ENCODE data around the gene FKBP2. TPM values are rescaled to one million over a fixed set of nuclear protein-coding genes. Genes with fewer than 3 reads are reported as not detected.
"Not testable (repeated sequence)": the region's sequence is repeated elsewhere in the genome, so short reads cannot be mapped to it uniquely, and the experiment has no call there.

The FKBP2 gene
- polyA plus RNA-seq, 1 donor from 2014 or later, result 101 TPM

- H3K36me3 Mint-ChIP-seq, H3K27me3 Mint-ChIP-seq, H3K9me3 Mint-ChIP-seq: not testable (repeated sequence)
- Mint-ChIP-seq H3K4me3 (peak overlapping the region; percentile 83 to 96 (median 92)), H3K27ac (peak overlapping the region in 1 of 3 donors; percentile 89), H3K4me1 (peaks cover 0 to 13% (median 11%) of the 10 kb centered on the region in 3 donors)
Observed at GRCh38 chr11:64246621-64246870, 5.7 kb downstream of the FKBP2 start.

GRCh38 chr11:64246871-64247728, 6.2 kb downstream of the FKBP2 start, which contains the start of gene PPP1R14B:
PPP1R14B (minus strand) TSS chr11:64246943; CDS start chr11:64246673, 270 bp downstream.
- Mint-ChIP-seq H3K27me3 (no peaks in the 10 kb centered on the region), H3K4me3 (peak within 1 kb of the TSS; percentile 83 to 97 (median 94)), H3K4me1 (peaks cover 0 to 17% (median 15%) of the 10 kb centered on the region in 3 donors), H3K36me3 (no peaks in the 10 kb centered on the region), H3K27ac (peak within 1 kb of the TSS; percentile 77 to 96 (median 86)), H3K9me3 (no peaks in the 10 kb centered on the region)

GRCh38 chr11:64247729-64248531, 7.0 kb downstream of the FKBP2 start:
- H3K27ac Mint-ChIP-seq, result peak overlapping the region; percentile 76 to 86 (median 77)
- no peaks in the 10 kb centered on the region for H3K27me3 Mint-ChIP-seq
- H3K9me3 Mint-ChIP-seq, result no peaks in the 10 kb centered on the region
- peak overlapping the region; percentile 67 to 91 (median 82) for H3K4me3 Mint-ChIP-seq
- H3K4me1 Mint-ChIP-seq, result peaks cover 0 to 17% (median 11%) of the 10 kb centered on the region in 3 donors
- H3K36me3 Mint-ChIP-seq, result no peaks in the 10 kb centered on the region

- peaks cover 0 to 11% (median 11%) of the 10 kb centered on the region in 3 donors for H3K4me1 Mint-ChIP-seq
- no peaks in the 10 kb centered on the region for H3K36me3 Mint-ChIP-seq
- peak overlapping the region in 3 of 4 donors; percentile 67 to 91 (median 77) for H3K4me3 Mint-ChIP-seq
- no peaks in the 10 kb centered on the region for H3K27me3 Mint-ChIP-seq
- no peaks in the 10 kb centered on the region for H3K9me3 Mint-ChIP-seq
- H3K27ac Mint-ChIP-seq, result peak overlapping the region in 2 of 3 donors; percentile 13 to 76
Observed at GRCh38 chr11:64248578-64248977, 7.7 kb downstream of the FKBP2 start.

GRCh38 chr11:64249038-64249437, 8.1 kb downstream of the FKBP2 start:
- Mint-ChIP-seq H3K4me1 (peaks cover 0 to 11% (median 10%) of the 10 kb centered on the region in 3 donors), H3K9me3 (no peaks in the 10 kb centered on the region), H3K4me3 (peak overlapping the region in 1 of 4 donors; percentile 91), H3K27ac (peak overlapping the region in 1 of 3 donors; percentile 59), H3K36me3 (no peaks in the 10 kb centered on the region), H3K27me3 (no peaks in the 10 kb centered on the region)

GRCh38 chr11:64249563-64250414, 8.9 kb downstream of the FKBP2 start:
- no peaks in the 10 kb centered on the region for H3K36me3 Mint-ChIP-seq
- H3K4me3 Mint-ChIP-seq, result peak overlapping the region; percentile 26 to 91 (median 70)
- no peaks in the 10 kb centered on the region for H3K27me3 Mint-ChIP-seq
- H3K27ac Mint-ChIP-seq, result peak overlapping the region in 2 of 3 donors; percentile 59 to 73
- H3K4me1 Mint-ChIP-seq, result peaks cover 0 to 11% (median 10%) of the 10 kb centered on the region in 3 donors
- no peaks in the 10 kb centered on the region for H3K9me3 Mint-ChIP-seq

GRCh38 chr11:64250415-64251015, 9.6 kb downstream of the FKBP2 start:
- H3K9me3 Mint-ChIP-seq, result no peaks in the 10 kb centered on the region
- H3K27me3 Mint-ChIP-seq, result no peaks in the 10 kb centered on the region
- no peaks in the 10 kb centered on the region for H3K36me3 Mint-ChIP-seq
- H3K4me3 Mint-ChIP-seq, result peak overlapping the region in 3 of 4 donors; percentile 91 to 92 (median 91)
- H3K27ac Mint-ChIP-seq, result peak overlapping the region in 2 of 3 donors; percentile 59 to 73
- H3K4me1 Mint-ChIP-seq, result peaks cover 0 to 11% (median 10%) of the 10 kb centered on the region in 3 donors

- no peaks in the 10 kb centered on the region for H3K27me3 Mint-ChIP-seq
- no peaks in the 10 kb centered on the region for H3K36me3 Mint-ChIP-seq
- no peaks in the 10 kb centered on the region for H3K9me3 Mint-ChIP-seq
- peak within 1 kb of the TSS; percentile 50 to 86 (median 59) for H3K27ac Mint-ChIP-seq
- H3K4me1 Mint-ChIP-seq, result peaks cover 0 to 8% (median 8%) of the 10 kb centered on the region in 3 donors
- peak within 1 kb of the TSS; percentile 81 to 94 (median 88) for H3K4me3 Mint-ChIP-seq
Observed at GRCh38 chr11:64251016-64251752, 10.3 kb downstream of the FKBP2 start, which contains the start of gene PLCB3. PLCB3 (plus strand) TSS chr11:64251530; CDS start chr11:64251650, 120 bp downstream.

- Mint-ChIP-seq H3K9me3 (no peaks in the 10 kb centered on the region), H3K4me3 (peak overlapping the region; percentile 70 to 94 (median 86)), H3K4me1 (peaks cover 0 to 8% (median 8%) of the 10 kb centered on the region in 3 donors), H3K36me3 (no peaks in the 10 kb centered on the region), H3K27ac (peak overlapping the region in 1 of 3 donors; percentile 34), H3K27me3 (no peaks in the 10 kb centered on the region)
Observed at GRCh38 chr11:64251753-64252002, 10.8 kb downstream of the FKBP2 start.

- Mint-ChIP-seq H3K27me3 (no peaks in the 10 kb centered on the region), H3K9me3 (no peaks in the 10 kb centered on the region), H3K4me1 (peaks cover 0 to 8% (median 8%) of the 10 kb centered on the region in 3 donors), H3K36me3 (no peaks in the 10 kb centered on the region), H3K4me3 (peak overlapping the region; percentile 70 to 94 (median 86)), H3K27ac (peak overlapping the region in 1 of 3 donors; percentile 34)
Observed at GRCh38 chr11:64252003-64252872, 11.3 kb downstream of the FKBP2 start.

GRCh38 chr11:64253043-64253442, 12.1 kb downstream of the FKBP2 start:
- Mint-ChIP-seq H3K27ac (no peak overlapping the region), H3K4me3 (peak overlapping the region in 3 of 4 donors; percentile 21 to 59 (median 28)), H3K36me3 (no peaks in the 10 kb centered on the region), H3K4me1 (peaks cover 0 to 8% (median 5%) of the 10 kb centered on the region in 3 donors), H3K27me3 (no peaks in the 10 kb centered on the region), H3K9me3 (no peaks in the 10 kb centered on the region)

- Mint-ChIP-seq H3K9me3 (no peaks in the 10 kb centered on the region), H3K36me3 (no peaks in the 10 kb centered on the region), H3K27me3 (no peaks in the 10 kb centered on the region), H3K4me3 (peak overlapping the region in 1 of 4 donors; percentile 59), H3K4me1 (peaks cover 0 to 8% (median 5%) of the 10 kb centered on the region in 3 donors), H3K27ac (no peak overlapping the region)
Observed at GRCh38 chr11:64253481-64253880, 12.6 kb downstream of the FKBP2 start.

- peak overlapping the region in 1 of 4 donors; percentile 59 for H3K4me3 Mint-ChIP-seq
- H3K9me3 Mint-ChIP-seq, result no peaks in the 10 kb centered on the region
- H3K4me1 Mint-ChIP-seq, result peaks cover 0 to 8% (median 5%) of the 10 kb centered on the region in 3 donors
- H3K36me3 Mint-ChIP-seq, result no peaks in the 10 kb centered on the region
- H3K27me3 Mint-ChIP-seq, result no peaks in the 10 kb centered on the region
- H3K27ac Mint-ChIP-seq, result no peak overlapping the region
Observed at GRCh38 chr11:64254326-64254725, 13.4 kb downstream of the FKBP2 start.
